Endodermal cell (in vitro differentiated cells): ENCODE results near the gene MVD. TPM values are rescaled to one million over a fixed set of nuclear protein-coding genes. Genes with fewer than 3 reads are reported as not detected.

Experiments used
- DNase-seq: peaks from one replicate; pipeline ENCODE4 v3.0.0-alpha.2; 2017
- H3K27ac ChIP-seq: 2 replicates; pipeline ENCODE4 v1.5.1; 2013; ENCODE audit warnings: mild to moderate bottlenecking, low read depth, low read length, moderate library complexity
- H3K27me3 ChIP-seq: 2 replicates; pipeline ENCODE4 v1.6.1; 2013; ENCODE audit warnings: mild to moderate bottlenecking, low read length, moderate library complexity; ENCODE audit not compliant: insufficient read depth, control insufficient read depth, poor library complexity, severe bottlenecking
- H3K36me3 ChIP-seq: 2 replicates; pipeline ENCODE4 v1.7.0; 2013; ENCODE audit warnings: mild to moderate bottlenecking, low read length, moderate library complexity; ENCODE audit not compliant: control insufficient read depth, insufficient read depth
- H3K4me1 ChIP-seq: one replicate; pipeline ENCODE4 v1.7.0; 2013; ENCODE audit warnings: low read length; ENCODE audit not compliant: control insufficient read depth, insufficient read depth
- H3K4me3 ChIP-seq: 2 replicates; pipeline ENCODE4 v1.5.1; 2013; ENCODE audit warnings: mild to moderate bottlenecking, low read length, moderate library complexity
- H3K9ac ChIP-seq: 2 replicates; pipeline ENCODE4 v1.6.1; 2013; ENCODE audit warnings: mild to moderate bottlenecking, low read length, moderate library complexity; ENCODE audit not compliant: poor library complexity, severe bottlenecking; ENCODE audit errors: extremely low read depth
- H3K9me3 ChIP-seq: 2 replicates; pipeline ENCODE4 v1.6.1; 2013; ENCODE audit warnings: mild to moderate bottlenecking, low read length, moderate library complexity; ENCODE audit not compliant: control insufficient read depth
- H3K27ac Mint-ChIP-seq: 2 replicates; pipeline ENCODE4 v1.8.0; 2020; ENCODE audit warnings: mixed read lengths
- H3K27me3 Mint-ChIP-seq: 2 replicates; pipeline ENCODE4 v1.8.0; 2021; ENCODE audit warnings: mild to moderate bottlenecking, mixed read lengths; ENCODE audit not compliant: insufficient read depth
- H3K36me3 Mint-ChIP-seq: 2 replicates; pipeline ENCODE4 v1.8.0; 2020; ENCODE audit warnings: low read depth, mixed read lengths
- H3K4me1 Mint-ChIP-seq: 2 replicates; pipeline ENCODE4 v1.8.0; 2020; ENCODE audit warnings: mixed read lengths
- H3K4me3 Mint-ChIP-seq: 2 replicates; pipeline ENCODE4 v1.8.0; 2020; ENCODE audit warnings: mild to moderate bottlenecking, moderate library complexity, mixed read lengths
- H3K9me3 Mint-ChIP-seq: 2 replicates; pipeline ENCODE4 v1.8.0; 2020; ENCODE audit warnings: mild to moderate bottlenecking, mixed read lengths
- WGBS, 2 experiments: methylation state at CpG; one replicate each; pipeline versions ENCODE4 v1.1.5 to v1.1.7; 2013; ENCODE audit warnings: missing lambda C conversion rate in 2 of 2, mixed read lengths in 1 of 2; ENCODE audit not compliant: insufficient coverage in 1 of 2, insufficient read length in 1 of 2; 5-methylcytosine and 5-hydroxymethylcytosine counted together
- total RNA-seq, 2 donors: library from RNA; stranded (reverse); fragmentation: NEBNext Ultra II Directional in 1 of 2; extraction: Animal tissue kit (Norgen Biotek cat#: 25700) in 1 of 2; gene quantifications; 2 replicates in 1 of 2; 3 replicates in 1 of 2; pipeline ENCODE4 v1.2.1, GENCODE V29; 2021
- TF ChIP-seq, protein P1 (sequence below): fragments of 200-600 bp; sonication (generic); conservative IDR thresholded peaks from 2 replicates; pipeline ENCODE4 v1.5.0; 2021; ENCODE audit warnings: antibody characterized with exemption, mild to moderate bottlenecking

MVD gene
- total RNA-seq, 2 donors from 2014 or later = 79.8 to 81.4 TPM

DNA sequence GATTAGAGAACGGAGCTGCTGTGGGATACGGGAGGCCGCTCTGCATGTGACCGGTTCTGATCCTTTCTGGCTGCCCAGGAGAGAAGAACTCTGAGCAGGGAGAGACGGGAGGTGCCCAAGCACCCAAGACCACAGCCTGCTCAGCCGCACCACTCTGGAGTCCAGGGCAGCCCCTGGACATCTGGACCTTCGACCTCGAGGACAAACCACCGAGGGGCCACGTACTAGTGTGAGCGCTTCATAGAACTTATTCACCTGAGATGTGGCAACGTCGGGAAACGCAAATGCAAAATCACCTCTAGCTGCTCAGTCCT lies 37.4 kb upstream of the MVD start:
- Histone ChIP-seq H3K27me3 (no peaks in the 10 kb centered on the region), H3K4me3 (no peak overlapping the region), H3K9ac (no peak overlapping the region), H3K4me1 (peaks cover 4% of the 10 kb centered on the region), H3K9me3 (no peaks in the 10 kb centered on the region), H3K36me3 (no peaks in the 10 kb centered on the region), H3K27ac (no peak overlapping the region)
- Mint-ChIP-seq H3K4me3 (no peak overlapping the region), H3K4me1 (peaks cover 2% of the 10 kb centered on the region), H3K27me3 (no peaks in the 10 kb centered on the region), H3K27ac (no peak overlapping the region), H3K36me3 (peaks cover 9% of the 10 kb centered on the region), H3K9me3 (no peaks in the 10 kb centered on the region)
- WGBS, 2 experiments = 92 to 95% methylated on average over 12 to 14 of the region's 14 CpGs
- TF ChIP-seq, protein P1, sequence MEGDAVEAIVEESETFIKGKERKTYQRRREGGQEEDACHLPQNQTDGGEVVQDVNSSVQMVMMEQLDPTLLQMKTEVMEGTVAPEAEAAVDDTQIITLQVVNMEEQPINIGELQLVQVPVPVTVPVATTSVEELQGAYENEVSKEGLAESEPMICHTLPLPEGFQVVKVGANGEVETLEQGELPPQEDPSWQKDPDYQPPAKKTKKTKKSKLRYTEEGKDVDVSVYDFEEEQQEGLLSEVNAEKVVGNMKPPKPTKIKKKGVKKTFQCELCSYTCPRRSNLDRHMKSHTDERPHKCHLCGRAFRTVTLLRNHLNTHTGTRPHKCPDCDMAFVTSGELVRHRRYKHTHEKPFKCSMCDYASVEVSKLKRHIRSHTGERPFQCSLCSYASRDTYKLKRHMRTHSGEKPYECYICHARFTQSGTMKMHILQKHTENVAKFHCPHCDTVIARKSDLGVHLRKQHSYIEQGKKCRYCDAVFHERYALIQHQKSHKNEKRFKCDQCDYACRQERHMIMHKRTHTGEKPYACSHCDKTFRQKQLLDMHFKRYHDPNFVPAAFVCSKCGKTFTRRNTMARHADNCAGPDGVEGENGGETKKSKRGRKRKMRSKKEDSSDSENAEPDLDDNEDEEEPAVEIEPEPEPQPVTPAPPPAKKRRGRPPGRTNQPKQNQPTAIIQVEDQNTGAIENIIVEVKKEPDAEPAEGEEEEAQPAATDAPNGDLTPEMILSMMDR = no peak
- DNase-seq = no peak

DNA sequence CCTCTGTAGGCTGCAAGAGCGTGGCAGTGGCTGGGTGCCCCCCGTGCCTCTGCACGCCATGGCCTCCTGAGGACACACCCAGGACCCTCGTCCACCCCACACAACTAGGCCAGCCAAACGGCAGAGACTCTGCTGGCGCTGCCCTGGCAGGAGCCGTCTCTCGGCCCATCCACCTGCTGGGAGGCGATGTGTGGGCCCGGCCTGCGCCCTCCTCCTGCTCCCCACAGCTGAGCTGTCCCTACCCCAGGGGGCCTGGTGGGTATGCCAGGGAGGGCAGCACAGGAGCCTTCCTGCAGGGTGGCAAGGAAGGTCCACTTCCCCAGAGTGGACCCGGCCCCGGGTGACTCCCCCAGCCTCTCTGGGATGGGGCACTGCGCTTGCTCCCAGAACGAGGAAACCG lies 36.3 kb upstream of the MVD start:
- Histone ChIP-seq H3K9me3 (no peaks in the 10 kb centered on the region), H3K27ac (no peak overlapping the region), H3K36me3 (no peaks in the 10 kb centered on the region), H3K4me1 (no peaks in the 10 kb centered on the region), H3K27me3 (no peaks in the 10 kb centered on the region), H3K4me3 (no peak overlapping the region), H3K9ac (no peak overlapping the region)
- no peaks in the 10 kb centered on the region for H3K9me3 Mint-ChIP-seq
- H3K27me3 Mint-ChIP-seq = no peaks in the 10 kb centered on the region
- peaks cover 9% of the 10 kb centered on the region for H3K36me3 Mint-ChIP-seq
- no peak for DNase-seq
- 93 to 100% methylated on average over 1 to 16 of the region's 16 CpGs for WGBS, 2 experiments
- no peak overlapping the region for H3K27ac Mint-ChIP-seq
- TF ChIP-seq, protein P1 = no peak
- no peaks in the 10 kb centered on the region for H3K4me1 Mint-ChIP-seq
- H3K4me3 Mint-ChIP-seq = no peak overlapping the region

DNA sequence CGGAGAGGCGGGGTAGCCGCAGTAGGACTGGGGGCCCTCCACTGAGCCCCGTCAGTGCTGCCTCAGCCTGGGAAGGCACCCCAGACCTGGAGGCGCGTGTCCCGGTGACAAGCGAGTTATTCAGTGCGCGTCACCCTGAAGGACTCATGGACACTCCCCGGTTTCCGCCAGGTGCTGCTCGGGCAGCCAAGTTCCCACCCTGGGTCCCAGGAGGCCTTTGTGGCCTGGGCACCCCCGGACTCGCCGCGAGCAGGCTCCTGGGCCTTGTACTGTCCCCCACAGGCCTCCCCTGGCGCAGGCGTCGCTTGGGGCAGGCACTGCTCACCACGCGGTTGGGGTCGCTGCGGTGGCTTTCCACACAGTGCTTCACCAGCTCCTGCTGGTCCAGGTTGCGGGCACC lies 35.8 kb upstream of the MVD start:
- no peaks in the 10 kb centered on the region for H3K4me1 Mint-ChIP-seq
- Histone ChIP-seq H3K36me3 (no peaks in the 10 kb centered on the region), H3K27me3 (no peaks in the 10 kb centered on the region), H3K9me3 (no peaks in the 10 kb centered on the region), H3K4me1 (no peaks in the 10 kb centered on the region), H3K27ac (no peak overlapping the region), H3K4me3 (no peak overlapping the region), H3K9ac (no peak overlapping the region)
- WGBS, 2 experiments = 94 to 95% methylated on average over 6 to 25 of the region's 25 CpGs
- peaks cover 9% of the 10 kb centered on the region for H3K36me3 Mint-ChIP-seq
- no peaks in the 10 kb centered on the region for H3K27me3 Mint-ChIP-seq
- H3K9me3 Mint-ChIP-seq = no peaks in the 10 kb centered on the region
- H3K27ac Mint-ChIP-seq = no peak overlapping the region
- no peak for DNase-seq
- H3K4me3 Mint-ChIP-seq = no peak overlapping the region
- TF ChIP-seq, protein P1 = no peak
